ENCODE results near the gene PGBD1.
"Not testable (repeated sequence)": the region's sequence is repeated elsewhere in the genome, so short reads cannot be mapped to it uniquely, and the experiment has no call there.

Gene PGBD1

DNA sequence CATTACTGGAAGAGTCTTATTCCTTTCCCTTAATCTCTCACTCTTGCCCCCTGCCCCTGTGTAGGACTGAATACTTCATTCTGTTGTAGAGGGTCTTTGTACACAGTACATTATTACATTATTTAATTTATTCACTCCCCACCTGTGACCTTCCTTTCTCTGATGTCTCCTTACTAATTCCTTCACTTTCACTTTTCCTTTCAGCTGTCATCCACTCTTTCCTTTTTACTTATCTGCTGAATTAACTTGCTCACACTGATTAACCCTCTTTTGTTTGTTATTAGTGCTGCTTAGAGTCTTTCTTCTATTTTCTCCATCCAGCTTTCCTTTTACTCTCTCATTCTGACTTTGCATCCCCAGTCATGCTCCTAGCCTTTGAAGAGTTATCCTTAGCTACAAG is 6.5 kb upstream of the PGBD1 start:
- DNase-seq: no peak

DNA sequence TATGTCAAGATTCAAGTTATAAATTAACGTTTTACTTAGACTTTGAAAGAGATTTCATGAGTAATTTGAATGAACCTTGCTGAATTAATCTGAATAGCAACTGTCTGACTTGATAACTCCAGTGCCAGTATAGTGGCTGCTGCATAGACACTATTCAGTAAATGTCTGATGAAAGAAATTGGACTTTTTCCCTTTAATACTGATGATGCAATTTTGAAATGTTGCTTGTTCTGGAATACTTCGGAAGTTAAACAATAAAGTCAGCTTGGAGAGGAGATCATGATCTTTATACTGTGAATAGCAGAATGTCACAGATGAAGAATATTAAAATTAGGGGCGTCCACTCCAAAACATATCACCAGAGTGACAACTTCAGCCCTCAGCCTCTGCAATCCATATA is 3.6 kb upstream of the PGBD1 start:
- no peak for DNase-seq

DNA sequence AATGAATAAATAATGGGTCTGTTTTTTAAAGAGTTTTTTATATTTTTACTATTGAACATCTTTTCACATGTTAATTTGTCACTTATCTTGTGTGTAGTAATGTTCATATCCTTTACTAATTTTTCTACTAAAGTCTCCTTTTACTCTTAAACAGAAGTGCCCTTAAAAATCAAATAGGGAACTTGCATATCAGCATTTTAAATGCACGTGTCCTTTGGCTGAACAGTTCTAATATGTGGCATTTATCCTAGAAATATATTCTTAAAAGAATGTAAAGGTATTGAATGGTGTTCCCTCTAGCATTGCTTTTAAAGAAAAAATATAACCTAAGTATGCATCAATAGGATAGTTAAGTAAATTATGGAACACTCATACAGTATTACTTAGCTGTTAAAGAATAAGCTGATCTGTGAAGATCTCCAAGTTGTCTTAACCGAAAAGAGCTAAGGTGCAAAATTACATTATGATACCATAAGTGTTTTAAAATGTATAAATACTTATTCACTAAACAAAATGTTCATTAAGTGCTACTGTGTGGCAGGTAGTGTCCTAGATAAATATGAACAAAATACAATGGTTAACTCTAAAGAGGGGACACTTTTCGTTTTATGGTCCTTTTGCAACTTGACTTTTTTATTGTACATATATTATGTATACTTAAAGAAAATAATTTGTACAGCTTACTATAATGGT is 631 bp upstream of the PGBD1 start:
- no peak for DNase-seq

DNA sequence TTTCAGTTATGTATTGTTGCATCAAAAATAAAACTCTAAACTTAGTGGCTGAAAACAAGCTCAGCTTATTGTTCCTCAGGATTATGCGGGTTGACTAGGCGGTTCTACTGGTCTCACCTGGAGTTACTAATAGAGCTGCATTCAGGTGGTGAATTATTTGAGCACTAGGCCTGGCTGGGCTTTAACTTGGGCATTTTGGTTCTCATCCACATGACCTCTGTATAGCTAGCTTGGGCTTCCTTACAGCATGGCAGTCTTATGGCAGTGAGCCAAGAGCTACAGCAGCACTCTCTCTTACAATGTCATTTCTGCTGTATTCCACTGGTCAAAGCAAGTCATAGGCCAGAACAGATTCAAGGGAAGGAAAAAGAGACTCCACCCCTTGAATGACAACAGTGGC is 1.6 kb downstream of the PGBD1 start:
- DNase-seq: no peak

DNA sequence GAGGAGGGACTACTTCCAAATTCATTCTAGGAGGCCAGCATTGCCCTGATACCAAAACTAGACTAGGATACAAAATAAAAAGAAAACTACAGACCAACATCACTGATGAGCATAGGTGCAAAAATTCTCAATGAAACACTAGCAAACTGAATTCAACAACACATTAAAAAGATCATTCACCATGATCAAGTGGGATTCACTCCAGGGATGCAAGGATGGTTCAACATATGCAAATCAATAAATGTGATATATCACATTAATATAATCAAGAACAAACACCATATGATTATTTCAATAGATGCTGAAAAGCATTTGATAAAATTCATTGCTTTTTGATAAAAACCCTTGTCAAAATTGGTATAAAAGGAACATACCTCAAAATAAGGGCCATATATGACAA is 10.2 kb downstream of the PGBD1 start:
- no peak for DNase-seq

DNA sequence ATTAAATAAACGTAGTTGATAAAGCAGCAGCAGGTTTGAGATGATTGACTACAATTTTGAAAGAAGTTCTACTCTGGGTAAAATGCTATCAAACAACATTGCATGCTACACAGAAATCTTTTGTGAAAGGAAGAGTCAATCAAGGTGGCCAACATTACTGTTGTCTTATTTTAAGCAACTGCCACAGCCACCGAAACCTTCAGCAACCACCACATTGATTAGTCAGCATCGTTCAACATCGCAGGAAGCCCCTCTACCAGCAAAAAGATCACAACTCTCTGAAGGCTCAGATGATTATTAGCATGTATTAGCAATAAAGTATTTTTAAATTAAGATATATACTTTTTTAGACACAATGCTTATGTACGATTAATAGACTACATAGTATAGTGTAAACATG is 14.0 kb downstream of the PGBD1 start:
- no peak for DNase-seq

DNA sequence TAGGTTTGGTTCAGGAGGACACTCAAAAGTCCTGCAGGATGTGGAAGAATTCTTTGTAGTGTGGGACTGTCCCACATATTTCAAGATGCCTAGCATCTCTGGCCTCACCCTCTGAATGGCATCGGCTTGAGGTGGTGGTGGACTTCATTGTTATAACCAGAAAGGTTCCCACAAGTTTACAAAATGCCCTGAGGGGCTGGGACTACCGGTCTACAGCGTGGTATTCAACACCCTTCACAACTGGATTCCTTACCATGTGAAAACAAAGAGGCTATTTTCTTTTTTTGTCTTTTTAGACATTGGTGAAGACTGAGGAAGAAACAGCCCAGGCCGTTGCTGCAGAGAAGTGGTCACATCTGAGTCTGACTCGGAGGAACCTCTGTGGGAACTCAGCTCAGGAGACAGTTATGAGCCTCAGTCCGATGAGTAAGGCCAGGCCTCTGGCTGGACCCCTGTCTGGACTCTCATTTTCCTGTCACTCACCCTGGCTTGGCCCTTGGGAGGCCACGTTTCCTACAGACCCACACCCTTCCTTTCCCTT is 15.2 kb downstream of the PGBD1 start:
- no peak for DNase-seq

DNA sequence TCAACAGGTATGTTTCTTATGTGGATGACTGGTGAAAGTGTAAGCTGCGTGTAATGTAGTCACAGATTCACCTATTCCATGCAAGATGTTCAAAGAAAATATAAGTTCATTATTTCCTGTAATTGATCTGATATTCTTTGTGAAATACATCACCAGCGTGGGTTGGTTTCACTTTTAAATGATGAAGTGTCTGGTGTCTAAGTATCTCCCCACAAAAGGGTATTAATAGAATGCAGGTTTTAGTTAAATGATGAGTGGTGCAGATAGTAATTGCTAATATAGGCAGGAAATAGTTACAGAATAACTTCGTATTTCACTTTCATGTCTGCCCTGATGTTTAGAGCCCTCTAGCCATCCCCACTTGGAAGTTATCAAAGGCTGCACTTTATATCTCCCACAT is 22.2 kb downstream of the PGBD1 start:
- peak in 1 of 2 donors; percentile 23 for DNase-seq

DNA sequence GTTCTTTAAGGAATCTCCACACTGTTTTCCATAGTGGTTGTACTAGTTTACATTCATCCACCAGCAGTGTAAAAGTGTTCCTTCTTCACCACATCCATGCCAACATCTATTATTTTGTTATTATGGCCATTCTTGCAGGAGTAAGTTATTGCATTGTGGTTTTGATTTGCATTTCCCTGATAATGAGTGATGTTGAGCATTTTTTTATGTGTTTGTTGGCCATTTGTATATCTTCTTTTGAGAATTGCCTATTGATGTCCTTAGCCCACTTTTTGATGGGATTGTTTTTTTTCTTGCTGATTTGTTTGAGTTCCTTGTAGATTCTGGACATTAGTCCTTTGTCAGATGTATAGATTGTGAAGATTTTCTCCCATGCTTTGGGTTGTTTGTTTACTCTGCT is 25.0 kb downstream of the PGBD1 start:
- DNase-seq: not testable (repeated sequence)

DNA sequence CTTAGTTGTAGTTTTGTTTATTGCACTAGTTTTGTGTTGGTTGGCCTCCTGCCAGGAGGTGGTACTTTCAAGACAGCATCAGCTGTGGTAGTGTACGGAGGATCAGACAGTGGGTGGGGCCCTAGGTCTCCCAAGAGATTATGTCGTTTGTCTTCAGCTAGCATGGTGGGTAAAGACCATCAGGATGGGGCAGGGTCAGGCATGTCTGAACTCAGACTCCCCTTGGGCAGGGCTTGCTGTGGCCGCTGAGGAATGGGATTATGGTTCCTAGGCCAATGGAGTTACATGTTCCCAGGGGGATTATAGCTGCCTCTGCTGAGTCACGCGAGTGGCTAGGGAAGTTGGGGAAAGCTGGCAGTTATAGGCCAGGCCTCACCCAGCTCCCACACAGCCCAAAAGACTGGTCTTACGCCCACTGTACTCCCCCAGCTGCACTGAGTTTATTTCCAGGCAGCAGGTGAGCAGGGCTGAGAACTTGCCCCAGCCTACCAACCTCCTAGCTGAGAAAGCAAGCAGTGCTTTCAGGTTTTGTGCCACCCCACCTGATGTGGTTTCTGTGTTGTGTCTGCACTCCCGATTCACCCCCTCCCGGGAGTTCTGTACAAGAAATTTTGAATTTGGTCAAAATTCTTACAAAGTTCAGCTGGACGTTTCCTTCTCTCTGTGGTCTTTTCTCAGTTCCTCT is 29.9 kb downstream of the PGBD1 start:
- no peak for DNase-seq

DNA sequence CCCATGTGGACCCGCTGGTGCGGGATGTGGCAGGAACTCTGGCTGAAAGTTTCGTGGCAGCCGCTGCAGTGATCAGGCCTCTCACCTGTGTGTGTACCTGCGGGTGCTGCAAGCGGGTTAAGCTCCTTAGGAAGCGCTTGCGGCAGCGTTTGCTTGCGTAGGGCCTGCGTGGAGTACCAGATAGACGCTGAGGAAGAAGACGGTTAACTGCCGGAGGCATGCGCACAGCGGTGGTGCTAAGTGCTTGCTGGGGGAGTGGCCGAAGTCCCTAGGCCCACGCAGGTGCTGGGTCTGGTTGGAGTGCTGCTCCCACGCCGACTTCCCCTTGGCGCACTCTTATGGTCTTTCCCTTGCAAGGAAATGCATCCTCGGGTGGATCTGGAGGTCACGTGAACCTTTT is 31.6 kb downstream of the PGBD1 start:
- no peak for DNase-seq

DNA sequence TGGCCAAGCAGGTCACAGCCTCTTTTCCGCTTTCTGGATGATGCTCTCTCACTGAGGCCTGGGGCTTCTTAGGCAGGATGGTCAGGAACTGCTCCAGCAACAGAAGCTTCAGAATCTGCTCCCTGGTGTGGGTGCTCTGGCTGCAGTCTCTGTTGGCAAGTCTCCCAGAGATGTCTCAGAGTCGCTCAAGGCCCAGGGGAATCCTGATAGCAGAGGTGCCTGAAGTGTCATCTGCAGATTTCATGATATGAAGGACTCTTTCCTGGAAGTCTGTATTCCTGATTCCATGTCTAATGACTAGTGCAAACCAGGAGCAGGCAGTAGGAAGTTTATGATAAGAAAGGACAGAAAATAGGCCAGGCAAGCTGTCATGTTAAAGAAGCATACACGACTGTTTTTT is 34.3 kb downstream of the PGBD1 start:
- no peak for DNase-seq

DNA sequence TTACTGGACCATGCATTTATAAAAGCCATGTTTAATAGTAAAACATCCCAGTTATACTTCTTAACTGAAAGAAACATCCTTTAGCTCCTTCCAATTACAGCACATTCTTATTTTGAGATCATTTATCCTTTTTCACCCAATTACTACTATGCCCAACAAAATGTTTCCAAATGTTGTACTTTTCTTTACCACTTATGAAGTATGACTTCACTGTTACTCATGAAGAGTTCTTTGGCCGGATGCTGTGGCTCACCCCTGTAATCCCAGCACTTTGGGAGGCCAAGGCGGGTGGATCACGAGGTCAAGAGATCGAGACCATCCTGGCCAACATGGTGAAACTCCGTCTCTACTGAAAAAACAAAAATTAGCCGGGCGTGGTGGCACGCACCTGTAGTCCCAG is 36.5 kb downstream of the PGBD1 start:
- not testable (repeated sequence) for DNase-seq

DNA sequence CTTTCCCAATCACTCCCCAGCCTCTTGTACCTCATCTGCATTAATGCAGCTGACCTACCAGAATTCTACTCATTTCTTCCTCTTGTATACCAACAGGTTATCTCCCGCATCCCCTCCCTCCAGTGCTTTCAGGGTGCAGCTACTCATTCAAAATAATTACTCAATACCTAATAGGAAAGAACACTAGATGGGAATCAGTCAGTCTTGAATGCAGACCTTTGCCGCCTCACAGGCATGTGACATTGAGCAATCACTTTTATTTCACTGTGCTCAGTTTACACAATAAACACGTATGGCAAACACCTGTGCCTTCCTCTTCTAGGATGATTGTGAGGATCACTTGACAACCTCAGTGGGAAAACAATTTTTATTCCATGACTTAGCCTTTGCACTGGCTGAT is 41.3 kb downstream of the PGBD1 start:
- DNase-seq: no peak

DNA sequence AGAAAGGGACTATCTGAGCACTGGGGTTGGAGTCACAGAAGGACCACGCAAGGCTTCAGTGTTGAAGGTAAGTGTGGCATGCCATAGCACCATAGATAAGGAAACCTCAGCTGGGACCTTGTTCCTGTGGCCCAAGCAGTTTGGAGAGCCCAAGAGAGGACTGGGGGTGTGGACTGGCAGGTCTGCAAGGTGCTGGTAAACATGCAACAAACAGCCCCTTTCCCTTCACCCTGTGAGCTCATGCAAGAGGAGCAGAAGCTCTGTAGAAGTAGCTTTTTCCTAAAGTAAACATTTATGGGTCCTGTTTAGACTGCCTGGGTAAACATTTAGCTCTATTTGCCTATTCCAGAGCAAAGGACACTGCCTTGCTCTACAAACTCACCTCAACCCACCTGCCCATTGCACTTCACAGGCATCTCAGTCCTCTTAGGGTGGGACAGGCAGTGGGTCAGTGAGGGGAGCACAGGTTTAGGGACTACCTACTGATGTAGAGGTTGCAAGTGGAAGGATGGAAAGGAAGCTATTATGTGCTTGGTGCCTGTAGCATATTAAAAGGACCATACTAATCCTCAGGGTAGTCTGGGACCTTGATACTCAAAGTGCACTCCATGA is 42.5 kb downstream of the PGBD1 start:
- no peak for DNase-seq

DNA sequence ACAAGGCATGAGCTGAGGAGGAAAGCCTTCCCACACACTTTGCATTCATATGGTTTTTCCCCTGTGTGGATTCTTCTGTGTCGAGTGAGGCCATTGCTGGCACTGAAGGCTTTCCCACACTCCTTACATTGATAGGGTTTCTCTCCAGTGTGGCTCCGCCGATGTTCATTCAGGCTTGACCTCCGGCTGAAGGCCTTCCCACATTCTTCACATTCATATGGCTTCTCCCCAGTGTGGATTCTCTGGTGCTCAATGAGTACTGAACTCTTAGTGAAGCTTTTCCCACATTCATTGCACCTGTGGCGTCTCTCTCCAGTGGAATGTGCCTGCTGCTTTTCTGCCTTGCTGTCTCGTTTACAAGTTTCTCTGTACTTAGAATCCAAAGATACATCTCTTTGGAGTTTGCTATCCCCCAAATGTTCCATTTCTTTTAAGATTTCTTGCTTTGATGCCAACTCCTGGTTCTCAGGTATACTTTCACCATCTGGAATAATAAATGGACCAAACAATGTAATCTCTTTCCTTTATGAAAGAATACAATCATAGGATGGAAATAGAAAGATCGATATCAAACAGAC is 45.1 kb downstream of the PGBD1 start:
- DNase-seq: no peak

DNA sequence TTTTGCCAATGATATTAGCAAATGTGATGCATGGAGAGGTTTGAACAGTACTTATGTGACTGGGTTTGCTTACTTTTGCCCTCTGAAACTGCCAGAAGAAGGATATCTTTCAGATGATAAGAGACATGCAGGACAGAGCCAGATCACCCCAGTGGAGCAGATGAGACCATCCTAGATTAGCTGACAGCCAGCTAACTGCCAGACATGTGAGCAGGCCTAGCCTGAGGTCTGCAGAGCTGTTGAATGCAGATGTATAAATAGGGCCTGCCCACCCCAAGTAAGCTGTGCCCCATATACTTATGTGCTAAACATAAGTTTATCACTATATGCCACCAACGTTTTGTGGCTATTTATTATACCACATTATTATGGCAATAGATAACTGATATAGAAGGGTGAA is 48.7 kb downstream of the PGBD1 start:
- no peak for DNase-seq

DNA sequence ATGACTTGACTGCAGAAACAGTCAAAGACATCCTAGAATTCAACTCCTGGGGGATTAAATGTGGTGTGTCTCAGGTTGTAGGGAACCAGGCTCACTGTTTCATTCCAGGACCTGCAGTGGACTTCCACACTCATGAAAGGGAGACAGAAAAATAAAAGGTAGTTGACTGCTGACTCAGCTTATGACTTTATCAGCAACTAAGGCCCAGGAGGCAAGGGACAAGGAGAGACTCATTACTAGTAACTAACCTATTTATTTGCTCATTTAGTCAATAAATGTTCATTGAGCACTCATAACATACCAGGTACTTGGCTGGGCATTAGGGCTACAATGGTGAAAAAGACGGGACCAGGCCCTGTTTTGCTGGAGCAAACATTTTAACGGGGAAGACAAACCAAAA is 51.7 kb downstream of the PGBD1 start:
- no peak for DNase-seq

DNA sequence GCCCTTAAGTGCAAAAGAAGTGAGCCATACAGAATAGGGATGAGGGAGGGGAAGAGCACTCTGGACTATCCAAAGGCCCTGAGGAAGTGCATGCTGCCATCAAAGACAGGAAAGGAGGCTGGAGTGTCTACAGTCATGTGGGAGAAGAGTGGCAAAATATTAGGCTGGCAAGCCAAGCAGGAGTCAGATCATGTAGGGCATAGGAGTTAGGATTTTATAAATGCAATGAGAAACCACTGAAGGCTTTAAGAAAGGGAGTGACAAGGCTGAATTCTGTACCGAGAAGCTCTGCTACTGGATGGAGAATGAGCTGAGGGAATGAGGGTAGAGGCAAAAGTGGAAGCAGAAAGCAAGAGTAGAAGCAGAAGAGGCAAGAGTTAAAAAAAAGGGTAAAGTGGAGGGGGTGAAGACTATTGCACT is 52.2 kb downstream of the PGBD1 start:
- no peak for DNase-seq

DNA sequence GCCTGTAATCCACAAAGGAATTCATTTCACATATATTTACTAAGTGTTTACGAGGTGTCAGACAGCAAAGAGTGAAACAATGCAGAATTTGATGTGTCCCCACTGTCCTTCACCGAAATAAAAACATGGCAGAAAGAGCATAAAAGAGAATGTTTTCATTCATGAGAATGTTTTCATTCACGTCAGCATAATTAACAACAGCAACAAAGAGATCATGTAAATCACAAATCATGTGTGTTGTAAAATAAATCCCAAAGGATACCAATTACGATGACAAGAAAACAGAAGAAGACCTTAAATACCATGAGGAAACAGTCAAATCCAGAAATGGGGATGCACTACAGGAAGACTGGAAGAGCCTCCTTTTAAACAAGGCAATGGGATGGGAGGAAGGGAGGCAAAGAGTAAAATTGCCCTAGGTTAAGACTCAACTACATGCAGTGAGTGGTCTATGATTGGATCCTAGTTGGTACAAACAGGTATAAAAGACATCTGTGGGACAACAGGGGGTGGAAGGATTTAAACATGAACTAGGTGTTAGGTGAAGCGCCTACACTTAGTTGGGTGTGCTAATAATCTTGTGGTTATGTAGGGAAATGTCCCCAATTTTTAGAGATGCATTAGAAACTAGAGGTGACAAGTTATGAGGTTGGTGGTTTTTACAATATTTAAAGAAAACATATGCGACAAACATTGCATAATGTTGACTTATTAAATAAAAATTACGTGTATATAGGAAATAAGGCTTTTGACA is 53.1 kb downstream of the PGBD1 start:
- peak in 1 of 2 donors; percentile 27 for DNase-seq

DNA sequence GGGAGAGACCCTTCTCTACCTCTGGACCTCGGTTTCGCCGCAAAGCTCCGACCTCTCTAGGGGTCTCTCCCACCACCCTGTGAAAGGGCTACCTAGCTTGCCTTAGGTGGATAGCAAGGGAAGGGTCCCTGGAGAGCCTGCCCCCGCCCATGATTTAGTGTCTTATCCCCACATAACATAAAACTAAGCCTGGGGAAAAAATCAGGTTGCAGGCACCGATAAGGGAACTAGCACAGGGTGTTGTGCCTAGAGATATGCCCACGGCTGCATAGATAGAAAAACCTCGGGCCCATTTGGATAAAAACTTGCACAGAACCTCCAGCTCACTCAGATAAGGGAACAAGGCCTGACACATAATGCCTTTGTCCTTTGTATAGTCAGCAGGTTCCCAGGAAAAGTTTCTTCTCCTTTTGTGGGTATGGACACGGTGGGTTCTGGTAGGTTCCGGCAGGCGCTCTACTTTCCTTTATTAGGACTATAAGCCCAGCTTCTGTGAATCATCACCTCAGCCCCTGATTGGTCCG is 53.7 kb downstream of the PGBD1 start:
- DNase-seq: no peak

DNA sequence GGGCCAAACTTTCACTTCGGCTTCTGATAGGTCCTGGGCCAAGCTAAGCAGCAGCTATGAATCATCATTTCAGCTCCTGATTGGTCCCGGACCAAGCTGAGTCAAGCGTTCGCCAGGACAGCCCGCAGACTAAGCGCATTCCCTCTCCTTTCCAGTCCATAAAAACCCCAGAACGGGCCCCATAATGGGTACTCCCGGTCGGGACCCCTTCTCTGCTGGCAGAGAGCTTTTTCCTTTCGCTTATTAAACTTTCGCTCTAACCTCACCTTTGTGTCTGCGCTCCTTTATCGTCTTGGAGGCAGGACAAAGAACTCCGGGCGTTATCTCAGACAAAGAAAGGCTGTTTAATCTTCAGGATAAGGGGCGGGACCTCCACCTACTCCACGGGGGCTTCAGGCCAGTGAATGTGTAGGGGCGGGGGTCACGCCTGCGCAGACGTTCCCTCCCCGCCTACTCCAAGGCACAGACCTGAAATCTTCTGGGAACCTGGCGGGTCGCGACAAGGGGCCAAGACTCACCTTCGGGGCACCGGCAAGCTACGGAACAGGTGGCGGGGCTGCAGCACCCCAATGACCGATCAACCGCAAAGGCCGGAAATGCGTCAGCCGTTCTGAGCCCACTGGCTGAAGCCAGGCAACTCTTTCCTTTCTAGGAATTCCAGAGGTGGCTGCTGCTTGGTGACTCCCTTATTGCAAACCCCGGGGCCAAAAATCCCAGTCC is 54.4 kb downstream of the PGBD1 start, which contains the start of gene ZSCAN31:
Gene ZSCAN31 (minus strand): TSS at position 585 of the 720 bp plus-strand sequence. CDS start 6,465 bp downstream, outside the sequence.
- peak; percentile 94 for DNase-seq

All from CD4-positive, alpha-beta T cell treated with Interleukin-4 for 1 hour (primary cell).